Adrenal gland (tissue), 12 donors: ENCODE data around the gene NOL4L. TPM values are rescaled to one million over a fixed set of nuclear protein-coding genes. Genes with fewer than 3 reads are reported as not detected.
A peak's percentile ranks its signal among the peaks of the same experiment; 100 is the strongest.

Experiments used
- DNase-seq, 7 donors: peaks; one replicate each; pipeline ENCODE4 v3.0.0-alpha.2; 2019 to 2020
- H3K27ac ChIP-seq, 5 donors: fragments of 200-600 bp; sonication (generic) in 4 of 5; 1 replicate in 3 of 5; 2 replicates in 2 of 5; pipeline versions ENCODE4 v1.5.1 to v1.8.0; 2016 to 2020; ENCODE audit warnings: mild to moderate bottlenecking in 1 of 5
- H3K27me3 ChIP-seq: fragments of 200-600 bp; 2 replicates; pipeline ENCODE4 v1.8.0; 2021
- H3K36me3 ChIP-seq, 2 donors: fragments of 200-600 bp; replicated peaks in 1 of 2; 1 replicate in 1 of 2; 2 replicates in 1 of 2; pipeline versions ENCODE4 v1.5.1 to v1.8.0; 2018 to 2022
- H3K4me1 ChIP-seq, 2 donors: fragments of 200-600 bp; replicated peaks in 1 of 2; 1 replicate in 1 of 2; 2 replicates in 1 of 2; pipeline versions ENCODE4 v1.5.1 to v1.8.0; 2018 to 2021
- H3K4me3 ChIP-seq, 4 donors: fragments of 200-600 bp; sonication (generic) in 3 of 4; one replicate each; pipeline ENCODE4 v1.5.1; 2016 to 2018
- H3K9me3 ChIP-seq, 3 donors: fragments of 200-600 bp; sonication (generic) in 1 of 3; replicated peaks in 1 of 3; 1 replicate in 2 of 3; 2 replicates in 1 of 3; pipeline versions ENCODE4 v1.5.1 to v1.8.0; 2016 to 2021
- CTCF ChIP-seq, 6 experiments: fragments of 450-650 bp in 4 of 6; fragments of 200-600 bp in 2 of 6; sonication (generic) in 1 of 6; IDR thresholded peaks; 1 replicate in 5 of 6; 2 replicates in 1 of 6; pipeline versions ENCODE4 v1.5.1 to v1.8.0; 2016 to 2021; ENCODE audit warnings: antibody characterized with exemption in 6 of 6, mild to moderate bottlenecking in 2 of 6, moderate library complexity in 1 of 6
- POLR2A ChIP-seq, 2 donors: fragments of 450-650 bp; IDR thresholded peaks; one replicate each; pipeline ENCODE4 v1.6.1; 2017; ENCODE audit warnings: antibody characterized with exemption in 2 of 2, mild to moderate bottlenecking in 2 of 2, moderate library complexity in 1 of 2
- WGBS, 4 donors: extraction: QIAGEN DNeasy Blood & Tissue Kit in 2 of 4; methylation state at CpG; one replicate each; pipeline versions ENCODE4 v1.1.5 to v1.1.7; 2013 to 2017; 5-methylcytosine and 5-hydroxymethylcytosine counted together
- intact Hi-C, 2 donors: fragments of 100-400 bp; cut with DNase I; formaldehyde crosslinking; loops; one replicate each; pipeline versions ENCODE4 v1.14.1 to v1.15.0; 2022 to 2023
- polyA plus RNA-seq, 3 donors: library from polyadenylated mRNA; stranded (reverse); fragments of 200-250 nt in 2 of 3; fragments of 350-450 nt in 1 of 3; fragmentation: Illumina TruSeq in 1 of 3; extraction: RNeasy Lipid Tissue Mini Kit (QIAGEN cat#74804) in 1 of 3; gene quantifications; one replicate each; pipeline ENCODE4 v1.2.3, GENCODE V29; 2013 to 2014
- total RNA-seq, 9 donors: library from RNA; depleted of rRNA in 4 of 9; stranded (reverse); fragments of >200 nt in 4 of 9; fragments of 120-200 nt in 1 of 9; fragmentation: NEBNext Ultra II Directional in 1 of 9; extraction: Animal tissue kit (Norgen Biotek cat#: 25700) in 1 of 9; gene quantifications; one replicate each; pipeline versions ENCODE4 v1.1.0 to v1.2.4, GENCODE V29; 2013 to 2023
- donor health status: healthy with polysubstance abuse.
- donor health status: Bipolar disorder and iron deficiency.
- donor health status: DM: yes; HTN: yes; CAD: no.
- donor health status: DM: no; HTN: no; CAD: no.
- donor health status: DM: no; HTN: no; CAD: no.
- donor health status: DM: yes; HTN: yes; CAD: no.

NOL4L gene
- total and polyA plus RNA-seq, 12 donors: 6.4 to 30.4 (median 15.7) TPM

- H3K27me3 ChIP-seq: no peaks in the 10 kb centered on the region
- peak in 3 of 7 donors; percentile 16 to 58 (median 22) for DNase-seq
- H3K36me3 ChIP-seq: peaks cover 0 to 44% of the 10 kb centered on the region in 2 donors
- H3K9me3 ChIP-seq: no peaks in the 10 kb centered on the region
- peaks cover 0 to 55% of the 10 kb centered on the region in 2 donors for H3K4me1 ChIP-seq
- WGBS, 4 donors: 64 to 81% (median 74%) methylated on average over 12 to 13 of the region's 13 CpGs
- H3K4me3 ChIP-seq: no peak overlapping the region
- intact Hi-C loops: no loop called here
- TF ChIP-seq POLR2A (IDR thresholded peaks at IDR 0.05): no peak
- peak overlapping the region in 2 of 5 donors; percentile 34 to 56 for H3K27ac ChIP-seq
These were observed 136.7 kb downstream of the NOL4L start for GRCh38 chr20:32448306-32449056.

- Histone ChIP-seq H3K4me3 (no peak overlapping the region), H3K36me3 (peaks cover 0 to 33% of the 10 kb centered on the region in 2 donors), H3K9me3 (no peaks in the 10 kb centered on the region), H3K4me1 (peaks cover 0 to 55% of the 10 kb centered on the region in 2 donors), H3K27me3 (no peaks in the 10 kb centered on the region), H3K27ac (peak overlapping the region in 2 of 5 donors; percentile 40 to 56)
- TF ChIP-seq POLR2A (IDR thresholded peaks at IDR 0.05): no peak
- TF ChIP-seq CTCF (IDR thresholded peaks at IDR 0.05): no peak
- intact Hi-C loops: no loop called here
- WGBS, 4 donors: 73 to 79% (median 76%) methylated on average over 9 to 22 of the region's 22 CpGs
- DNase-seq: peak in 3 of 7 donors; percentile 11 to 56 (median 15)
These were observed 137.8 kb downstream of the NOL4L start for GRCh38 chr20:32447136-32448027.

GRCh38 chr20:32446301-32447100 is 138.6 kb downstream of the NOL4L start:
- peak in 3 of 7 donors; percentile 14 to 53 (median 14) for DNase-seq
- no peak overlapping the region for H3K4me3 ChIP-seq
- H3K27ac ChIP-seq: peak overlapping the region in 2 of 5 donors; percentile 40 to 47
- WGBS, 4 donors: 82 to 88% (median 86%) methylated on average over 5 to 14 of the region's 14 CpGs
- no peak for TF ChIP-seq POLR2A (IDR thresholded peaks at IDR 0.05)
- no peak for TF ChIP-seq CTCF (IDR thresholded peaks at IDR 0.05)
- H3K4me1 ChIP-seq: peaks cover 0 to 52% of the 10 kb centered on the region in 2 donors
- no peaks in the 10 kb centered on the region for H3K9me3 ChIP-seq
- peaks cover 0 to 29% of the 10 kb centered on the region in 2 donors for H3K36me3 ChIP-seq
- intact Hi-C loops: no loop called here
- no peaks in the 10 kb centered on the region for H3K27me3 ChIP-seq

- Histone ChIP-seq H3K27ac (peak overlapping the region in 2 of 5 donors; percentile 47), H3K9me3 (no peaks in the 10 kb centered on the region), H3K36me3 (peaks cover 0 to 27% of the 10 kb centered on the region in 2 donors), H3K27me3 (no peaks in the 10 kb centered on the region), H3K4me3 (no peak overlapping the region), H3K4me1 (peaks cover 0 to 48% of the 10 kb centered on the region in 2 donors)
- intact Hi-C loops: no loop called here
- WGBS, 4 donors: 46 to 70% (median 62%) methylated on average over 10 to 12 of the region's 12 CpGs
- DNase-seq: peak in 5 of 7 donors; percentile 1 to 85 (median 25)
- TF ChIP-seq POLR2A (IDR thresholded peaks at IDR 0.05) (no peak), CTCF (IDR thresholded peaks at IDR 0.05) (no peak)
These were observed 139.4 kb downstream of the NOL4L start for GRCh38 chr20:32445539-32446273.
